ENCODE results near the gene CHD2. TPM values are rescaled to one million over a fixed set of nuclear protein-coding genes. Genes with fewer than 3 reads are reported as not detected.

Gene CHD2
- total RNA-seq, 6 donors from 2014 or later = 102 to 500 (median 155) TPM

DNA sequence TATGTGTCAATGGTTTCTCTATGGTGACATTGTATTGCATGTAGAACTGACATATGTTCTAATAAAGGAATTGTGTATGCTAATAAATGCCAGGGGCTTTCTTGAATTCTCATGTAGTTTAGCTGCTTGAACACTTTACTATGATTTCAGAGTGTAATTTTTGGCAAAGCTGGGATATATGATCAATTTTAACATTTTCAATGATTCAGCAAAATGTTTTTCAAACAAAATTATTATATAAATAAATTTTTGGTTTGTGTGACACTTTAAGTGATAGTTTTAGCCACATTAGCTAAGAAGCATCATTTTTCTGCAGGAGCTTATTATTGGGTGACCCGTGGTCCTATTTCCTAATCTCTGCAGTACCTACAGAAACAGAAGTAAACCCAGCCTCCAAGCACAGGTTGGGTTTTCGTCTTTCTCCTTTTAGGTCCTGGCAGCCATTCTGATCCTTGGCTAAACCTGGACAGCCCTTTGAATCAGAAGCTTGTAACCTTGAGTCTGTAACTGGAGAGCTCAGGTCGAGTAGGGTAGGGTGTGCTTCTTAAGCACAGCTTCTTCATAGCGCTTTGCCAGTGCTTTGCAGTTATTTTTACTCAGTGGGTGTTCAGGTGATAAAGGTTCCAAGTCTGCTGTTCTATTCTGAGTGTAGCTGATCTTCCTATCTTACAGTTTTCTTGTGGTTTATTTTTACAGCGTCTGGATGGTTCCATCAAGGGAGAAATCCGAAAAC, 74.2 kb downstream of the CHD2 start:
- WGBS, 2 donors = 93 to 95% methylated on average over 6 of the region's 6 CpGs
- no peak overlapping the region for H3K4me3 ChIP-seq
- DNase-seq = no peak
- no peaks in the 10 kb centered on the region for H3K27me3 ChIP-seq
- peaks cover 0 to 6% (median 2%) of the 10 kb centered on the region in 4 donors for H3K4me1 ChIP-seq
- no peak overlapping the region for H3K27ac ChIP-seq
- no peak for ATAC-seq (ENCODE audit: low FRiP score in 2 of 2)
- no peaks in the 10 kb centered on the region for H3K9me3 ChIP-seq
- peaks cover 32 to 97% (median 70%) of the 10 kb centered on the region in 4 donors for H3K36me3 ChIP-seq
- TF ChIP-seq POLR2A (IDR thresholded peaks at IDR 0.05) (no peak), EP300 (IDR thresholded peaks at IDR 0.05) (no peak), POLR2AphosphoS5 (IDR thresholded peaks at IDR 0.05) (no peak)
- TF ChIP-seq, protein P1, sequence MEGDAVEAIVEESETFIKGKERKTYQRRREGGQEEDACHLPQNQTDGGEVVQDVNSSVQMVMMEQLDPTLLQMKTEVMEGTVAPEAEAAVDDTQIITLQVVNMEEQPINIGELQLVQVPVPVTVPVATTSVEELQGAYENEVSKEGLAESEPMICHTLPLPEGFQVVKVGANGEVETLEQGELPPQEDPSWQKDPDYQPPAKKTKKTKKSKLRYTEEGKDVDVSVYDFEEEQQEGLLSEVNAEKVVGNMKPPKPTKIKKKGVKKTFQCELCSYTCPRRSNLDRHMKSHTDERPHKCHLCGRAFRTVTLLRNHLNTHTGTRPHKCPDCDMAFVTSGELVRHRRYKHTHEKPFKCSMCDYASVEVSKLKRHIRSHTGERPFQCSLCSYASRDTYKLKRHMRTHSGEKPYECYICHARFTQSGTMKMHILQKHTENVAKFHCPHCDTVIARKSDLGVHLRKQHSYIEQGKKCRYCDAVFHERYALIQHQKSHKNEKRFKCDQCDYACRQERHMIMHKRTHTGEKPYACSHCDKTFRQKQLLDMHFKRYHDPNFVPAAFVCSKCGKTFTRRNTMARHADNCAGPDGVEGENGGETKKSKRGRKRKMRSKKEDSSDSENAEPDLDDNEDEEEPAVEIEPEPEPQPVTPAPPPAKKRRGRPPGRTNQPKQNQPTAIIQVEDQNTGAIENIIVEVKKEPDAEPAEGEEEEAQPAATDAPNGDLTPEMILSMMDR (IDR thresholded peaks at IDR 0.05) = no peak

DNA sequence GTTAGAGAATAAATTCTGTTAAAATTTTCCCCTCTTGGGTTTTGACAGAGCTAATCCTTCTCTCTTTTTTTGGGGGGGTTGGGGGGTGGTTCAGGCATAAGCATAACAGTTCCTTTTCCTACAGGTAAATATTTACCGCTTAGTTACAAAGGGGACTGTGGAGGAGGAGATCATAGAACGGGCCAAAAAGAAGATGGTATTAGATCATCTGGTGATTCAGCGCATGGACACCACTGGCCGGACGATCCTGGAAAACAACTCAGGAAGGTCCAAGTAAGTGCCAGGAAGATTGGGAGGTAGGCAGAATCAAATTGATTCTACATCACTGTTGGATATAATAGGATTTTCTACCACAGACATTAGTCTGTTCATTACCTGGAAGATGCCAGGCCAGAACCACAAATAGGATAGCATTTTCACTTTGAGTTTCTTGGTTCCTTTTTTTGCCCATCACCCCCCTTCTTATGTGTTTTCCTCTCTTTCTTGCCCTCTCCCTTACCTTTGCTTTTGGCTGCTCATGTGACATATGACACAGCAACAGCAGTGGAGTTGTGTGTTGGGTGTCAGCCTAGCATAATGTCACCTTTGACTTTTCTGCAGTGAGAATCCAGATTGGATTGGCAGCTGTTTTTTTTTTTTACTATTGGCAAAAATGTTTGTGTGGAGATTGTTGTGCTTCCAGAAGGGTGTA, 79.0 kb downstream of the CHD2 start:
- Histone ChIP-seq H3K9me3 (no peaks in the 10 kb centered on the region), H3K36me3 (peaks cover 56 to 100% (median 81%) of the 10 kb centered on the region in 4 donors), H3K27me3 (no peaks in the 10 kb centered on the region), H3K4me3 (no peak overlapping the region), H3K27ac (no peak overlapping the region), H3K4me1 (peaks cover 0 to 6% (median 0%) of the 10 kb centered on the region in 4 donors)
- TF ChIP-seq POLR2A (IDR thresholded peaks at IDR 0.05) (no peak), POLR2AphosphoS5 (IDR thresholded peaks at IDR 0.05) (no peak), EP300 (IDR thresholded peaks at IDR 0.05) (no peak)
- TF ChIP-seq, protein P1 (IDR thresholded peaks at IDR 0.05) = no peak
- WGBS, 2 donors = 77 to 81% methylated on average over 5 of the region's 5 CpGs
- no peak for DNase-seq
- peak in 1 of 2 donors; percentile 59 for ATAC-seq (ENCODE audit: low FRiP score in 2 of 2)

DNA sequence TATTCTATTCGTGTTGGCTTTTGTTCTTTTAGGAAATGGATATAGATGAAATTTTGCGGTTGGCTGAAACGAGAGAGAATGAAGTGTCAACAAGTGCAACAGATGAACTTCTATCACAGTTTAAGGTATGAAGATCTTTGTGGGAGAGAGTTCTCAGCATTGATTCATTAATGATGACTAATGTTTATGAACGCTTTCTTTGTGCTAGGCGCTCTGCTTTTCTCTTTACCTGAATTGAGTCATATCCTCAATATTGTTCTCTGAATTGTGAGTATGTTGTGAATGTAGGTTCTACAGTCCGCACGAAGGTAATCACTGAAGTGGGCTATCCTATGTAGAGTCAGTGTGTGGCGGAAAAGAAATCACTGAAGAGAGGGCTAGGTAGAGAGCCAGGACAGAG, 81.2 kb downstream of the CHD2 start:
- DNase-seq (no peak), ATAC-seq (ENCODE audit: low FRiP score in 2 of 2) (no peak)
- Histone ChIP-seq H3K9me3 (no peaks in the 10 kb centered on the region), H3K27ac (no peak overlapping the region), H3K36me3 (peaks cover 56 to 100% (median 79%) of the 10 kb centered on the region in 4 donors), H3K4me3 (no peak overlapping the region), H3K4me1 (peaks cover 0 to 6% (median 0%) of the 10 kb centered on the region in 4 donors), H3K27me3 (no peaks in the 10 kb centered on the region)
- no peak for TF ChIP-seq EP300 (IDR thresholded peaks at IDR 0.05)
- TF ChIP-seq POLR2A (IDR thresholded peaks at IDR 0.05) = no peak
- no peak for TF ChIP-seq POLR2AphosphoS5 (IDR thresholded peaks at IDR 0.05)
- TF ChIP-seq, protein P1 (IDR thresholded peaks at IDR 0.05) = no peak
- WGBS, 2 donors = 93 to 94% methylated on average over 8 of the region's 8 CpGs

DNA sequence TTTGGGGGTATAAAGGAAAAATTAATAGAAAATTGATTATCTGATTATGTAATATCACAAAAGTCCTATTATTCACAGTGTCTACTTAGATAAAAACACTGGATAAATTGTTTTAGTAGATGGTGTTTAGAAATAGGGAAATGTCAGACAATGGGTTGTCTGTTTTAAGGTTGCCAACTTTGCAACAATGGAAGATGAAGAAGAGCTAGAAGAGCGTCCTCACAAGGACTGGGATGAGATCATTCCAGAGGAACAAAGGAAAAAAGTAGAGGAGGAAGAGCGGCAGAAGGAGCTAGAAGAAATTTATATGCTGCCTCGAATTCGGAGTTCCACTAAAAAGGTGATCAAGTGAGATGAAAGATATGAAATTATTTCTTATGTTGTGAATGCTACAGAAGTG, 84.0 kb downstream of the CHD2 start:
- no peak for DNase-seq
- Histone ChIP-seq H3K4me1 (peaks cover 0 to under 1% (median 0%) of the 10 kb centered on the region in 4 donors), H3K27me3 (no peaks in the 10 kb centered on the region), H3K4me3 (no peak overlapping the region), H3K27ac (no peak overlapping the region), H3K9me3 (no peaks in the 10 kb centered on the region), H3K36me3 (peaks cover 44 to 100% (median 75%) of the 10 kb centered on the region in 4 donors)
- ATAC-seq (ENCODE audit: low FRiP score in 2 of 2) = no peak
- 64 to 72% methylated on average over 4 of the region's 4 CpGs for WGBS, 2 donors
- no peak for TF ChIP-seq EP300 (IDR thresholded peaks at IDR 0.05)
- TF ChIP-seq POLR2A (IDR thresholded peaks at IDR 0.05) = no peak
- no peak for TF ChIP-seq POLR2AphosphoS5 (IDR thresholded peaks at IDR 0.05)
- TF ChIP-seq, protein P1 (IDR thresholded peaks at IDR 0.05) = no peak

All from upper lobe of left lung (tissue), 6 donors.